Heart left ventricle (tissue), 16 donors: ENCODE data around the gene STX2. TPM values are rescaled to one million over a fixed set of nuclear protein-coding genes. Genes with fewer than 3 reads are reported as not detected.
"Not testable (repeated sequence)": the region's sequence is repeated elsewhere in the genome, so short reads cannot be mapped to it uniquely, and the experiment has no call there.

Source experiments
- ATAC-seq, 4 donors: fragments of 200-7000 bp; cut with Tn5 transposase; one replicate each; pipeline ENCODE4 v1.9.1; 2020 to 2022; ENCODE audit warnings: moderate library complexity in 4 of 4, mild to moderate bottlenecking in 3 of 4, moderate number of reproducible peaks in 1 of 4
- DNase-seq, 5 donors: peaks; one replicate each; pipeline ENCODE4 v3.0.0-alpha.2; 2020
- H3K27ac ChIP-seq, 12 donors: fragments of 200-600 bp; sonication (generic) in 4 of 12; one replicate each; pipeline versions ENCODE4 v1.5.0 to v1.8.0; 2016 to 2022; ENCODE audit warnings: mild to moderate bottlenecking in 2 of 12
- H3K27me3 ChIP-seq, 9 donors: fragments of 200-600 bp; sonication (generic) in 2 of 9; one replicate each; pipeline versions ENCODE4 v1.5.1 to v1.8.0; 2016 to 2022; ENCODE audit warnings: mild to moderate bottlenecking in 3 of 9
- H3K36me3 ChIP-seq, 9 donors: fragments of 200-600 bp; sonication (generic) in 2 of 9; one replicate each; pipeline versions ENCODE4 v1.5.0 to v1.8.0; 2018 to 2022; ENCODE audit warnings: mild to moderate bottlenecking in 2 of 9
- H3K4me1 ChIP-seq, 12 donors: fragments of 200-600 bp; sonication (generic) in 4 of 12; one replicate each; pipeline versions ENCODE4 v1.5.0 to v1.8.0; 2016 to 2022; ENCODE audit warnings: mild to moderate bottlenecking in 3 of 12
- H3K4me3 ChIP-seq, 12 donors: fragments of 200-600 bp; sonication (generic) in 4 of 12; one replicate each; pipeline versions ENCODE4 v1.5.0 to v1.8.0; 2017 to 2022; ENCODE audit warnings: mild to moderate bottlenecking in 9 of 12, moderate library complexity in 4 of 12
- H3K9me3 ChIP-seq, 12 donors: fragments of 200-600 bp; sonication (generic) in 4 of 12; one replicate each; pipeline versions ENCODE4 v1.5.0 to v1.8.0; 2016 to 2022; ENCODE audit warnings: mild to moderate bottlenecking in 1 of 12
- POLR2A ChIP-seq, 2 donors: fragments of 450-650 bp; IDR thresholded peaks; one replicate each; pipeline ENCODE4 v1.6.1; 2017; ENCODE audit warnings: antibody characterized with exemption in 2 of 2, mild to moderate bottlenecking in 2 of 2, moderate library complexity in 2 of 2
- WGBS, 4 donors: extraction: QIAGEN DNeasy Blood & Tissue Kit in 2 of 4; methylation state at CpG; one replicate each; pipeline versions ENCODE4 v1.1.5 to v1.1.7; 2013 to 2018; 5-methylcytosine and 5-hydroxymethylcytosine counted together
- intact Hi-C, 10 donors: fragments of 100-400 bp; cut with DNase I; formaldehyde crosslinking; loops; one replicate each; pipeline versions ENCODE4 v1.11.1 to v1.14.2; 2022
- polyA plus RNA-seq, 2 donors: library from polyadenylated mRNA; stranded (reverse); fragments of 200-250 nt; gene quantifications; one replicate each; pipeline ENCODE4 v1.2.3, GENCODE V29; 2013
- total RNA-seq, 9 donors: library from RNA; depleted of rRNA in 2 of 9; stranded (reverse); fragments of >200 nt in 2 of 9; fragmentation: NEBNext Ultra II Directional in 3 of 9; extraction: Animal tissue kit (Norgen Biotek cat#: 25700) in 3 of 9; gene quantifications; one replicate each; pipeline versions ENCODE4 v1.1.0 to v1.2.4, GENCODE V29; 2016 to 2023
- TF ChIP-seq, protein P1 (sequence below), 12 donors: fragments of 200-600 bp; sonication (generic) in 4 of 12; IDR thresholded peaks; one replicate each; pipeline versions ENCODE4 v1.5.0 to v1.8.0; 2018 to 2022; ENCODE audit warnings: antibody characterized with exemption in 12 of 12, mild to moderate bottlenecking in 5 of 12
- donor health status: ischemic (EF 13 %, LVEDD 7.1; RV severe dilation, severe dysfunction).
- donor health status: healthy with polysubstance abuse.
- donor health status: DM: no; HTN: yes; CAD: no.
- donor health status: DM: no; HTN: no; CAD: no.
- donor health status: ischemic (EF 25% LVEDD 6.9; RV normal size, moderate dysfunction).
- donor health status: ischemic (EF 25% LVEDD 5.7; RV mildly dilated, moderate dysfunction).
- donor health status: healthy.
- donor health status: DM: yes; HTN: yes; CAD: no.
- donor health status: ischemic (EF 35%, LVEDD 5.7; RV mildly dilated, moderate dysfunction).
- donor health status: nonischemic (EF 11% LVEDD 7.7; RV severe dilation, severe dysfunction).
- donor health status: DM: yes; HTN: yes; CAD: no.
- donor health status: PGD.
- donor health status: ischemic (EF 29% LVEDD 5.4; RV normal size, mild dysfunction).
- donor health status: nonischemic (EF 23%, LVEDD 6.1; RV moderate dilation, normal function).

STX2 gene
- total and polyA plus RNA-seq, 11 donors = 6.2 to 21.8 (median 11.1) TPM

- H3K27me3 ChIP-seq = no peaks in the 10 kb centered on the region
- no peak for DNase-seq
- TF ChIP-seq, protein P1, sequence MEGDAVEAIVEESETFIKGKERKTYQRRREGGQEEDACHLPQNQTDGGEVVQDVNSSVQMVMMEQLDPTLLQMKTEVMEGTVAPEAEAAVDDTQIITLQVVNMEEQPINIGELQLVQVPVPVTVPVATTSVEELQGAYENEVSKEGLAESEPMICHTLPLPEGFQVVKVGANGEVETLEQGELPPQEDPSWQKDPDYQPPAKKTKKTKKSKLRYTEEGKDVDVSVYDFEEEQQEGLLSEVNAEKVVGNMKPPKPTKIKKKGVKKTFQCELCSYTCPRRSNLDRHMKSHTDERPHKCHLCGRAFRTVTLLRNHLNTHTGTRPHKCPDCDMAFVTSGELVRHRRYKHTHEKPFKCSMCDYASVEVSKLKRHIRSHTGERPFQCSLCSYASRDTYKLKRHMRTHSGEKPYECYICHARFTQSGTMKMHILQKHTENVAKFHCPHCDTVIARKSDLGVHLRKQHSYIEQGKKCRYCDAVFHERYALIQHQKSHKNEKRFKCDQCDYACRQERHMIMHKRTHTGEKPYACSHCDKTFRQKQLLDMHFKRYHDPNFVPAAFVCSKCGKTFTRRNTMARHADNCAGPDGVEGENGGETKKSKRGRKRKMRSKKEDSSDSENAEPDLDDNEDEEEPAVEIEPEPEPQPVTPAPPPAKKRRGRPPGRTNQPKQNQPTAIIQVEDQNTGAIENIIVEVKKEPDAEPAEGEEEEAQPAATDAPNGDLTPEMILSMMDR (IDR thresholded peaks at IDR 0.05) = no peak
- TF ChIP-seq POLR2A (IDR thresholded peaks at IDR 0.05) = no peak
- ATAC-seq = no peak
- H3K4me3 ChIP-seq = no peak overlapping the region
- H3K36me3 ChIP-seq = peaks cover 0 to 59% (median 44%) of the 10 kb centered on the region in 9 donors
- H3K4me1 ChIP-seq = no peaks in the 10 kb centered on the region
- no peak overlapping the region for H3K27ac ChIP-seq
- intact Hi-C loops = no loop called here
- WGBS, 4 donors = 81 to 89% (median 86%) methylated on average over 20 to 21 of the region's 21 CpGs
- peaks cover 0 to 30% (median 11%) of the 10 kb centered on the region in 12 donors for H3K9me3 ChIP-seq
Observed at GRCh38 chr12:130788515-130788914, 50.5 kb downstream of the STX2 start.

GRCh38 chr12:130787445-130788410, 51.3 kb downstream of the STX2 start:
- ATAC-seq (no peak), DNase-seq (peak in 1 of 5 donors; percentile 3)
- H3K36me3 ChIP-seq = peaks cover 0 to 52% (median 36%) of the 10 kb centered on the region in 9 donors
- peaks cover 0 to 30% (median 11%) of the 10 kb centered on the region in 12 donors for H3K9me3 ChIP-seq
- no peak for TF ChIP-seq POLR2A (IDR thresholded peaks at IDR 0.05)
- TF ChIP-seq, protein P1 (IDR thresholded peaks at IDR 0.05) = no peak
- H3K27me3 ChIP-seq = no peaks in the 10 kb centered on the region
- 87 to 94% (median 89%) methylated on average over 27 to 35 of the region's 35 CpGs for WGBS, 4 donors
- intact Hi-C loops = no loop called here
- no peak overlapping the region for H3K27ac ChIP-seq
- no peaks in the 10 kb centered on the region for H3K4me1 ChIP-seq
- H3K4me3 ChIP-seq = no peak overlapping the region

DNA sequence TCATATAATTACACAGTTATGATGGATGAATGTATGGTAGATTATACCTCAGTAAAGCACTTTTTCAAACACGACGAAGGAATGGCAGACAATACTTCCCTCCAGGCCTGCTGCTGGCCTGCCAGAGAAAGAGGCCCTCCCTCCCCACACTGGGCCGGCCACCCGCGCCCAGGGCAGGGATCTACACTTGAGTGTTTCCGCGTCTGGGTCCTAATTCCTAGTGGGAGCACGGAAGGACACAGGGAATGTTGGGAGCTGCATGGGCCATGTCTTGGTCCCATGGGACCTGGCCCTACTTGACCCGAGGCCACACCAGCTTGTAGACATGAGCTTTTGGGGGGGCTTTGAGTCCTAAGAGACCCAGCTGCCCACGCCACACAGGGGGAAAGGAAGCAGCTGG, 52.0 kb downstream of the STX2 start:
- no peak for ATAC-seq
- Histone ChIP-seq H3K4me3 (no peak overlapping the region), H3K4me1 (no peaks in the 10 kb centered on the region), H3K27me3 (no peaks in the 10 kb centered on the region), H3K36me3 (peaks cover 0 to 50% (median 31%) of the 10 kb centered on the region in 9 donors), H3K9me3 (peaks cover 0 to 30% (median 11%) of the 10 kb centered on the region in 12 donors), H3K27ac (no peak overlapping the region)
- no peak for DNase-seq
- intact Hi-C loops = no loop called here
- WGBS, 4 donors = 83 to 88% (median 87%) methylated on average over 8 to 10 of the region's 10 CpGs
- TF ChIP-seq, protein P1 (IDR thresholded peaks at IDR 0.05) = no peak
- no peak for TF ChIP-seq POLR2A (IDR thresholded peaks at IDR 0.05)

- intact Hi-C loops = no loop called here
- peaks cover 0 to 28% (median 6%) of the 10 kb centered on the region in 9 donors for H3K36me3 ChIP-seq
- H3K4me1 ChIP-seq = no peaks in the 10 kb centered on the region
- no peak for DNase-seq
- peaks cover 0 to 30% (median 11%) of the 10 kb centered on the region in 12 donors for H3K9me3 ChIP-seq
- no peak for ATAC-seq
- H3K4me3 ChIP-seq = no peak overlapping the region
- WGBS, 4 donors = 80 to 82% (median 81%) methylated on average over 18 of the region's 18 CpGs
- TF ChIP-seq POLR2A (IDR thresholded peaks at IDR 0.05) = no peak
- TF ChIP-seq, protein P1 (IDR thresholded peaks at IDR 0.05) = no peak
- no peaks in the 10 kb centered on the region for H3K27me3 ChIP-seq
- H3K27ac ChIP-seq = no peak overlapping the region
Observed at GRCh38 chr12:130783110-130783715, 55.8 kb downstream of the STX2 start.

DNA sequence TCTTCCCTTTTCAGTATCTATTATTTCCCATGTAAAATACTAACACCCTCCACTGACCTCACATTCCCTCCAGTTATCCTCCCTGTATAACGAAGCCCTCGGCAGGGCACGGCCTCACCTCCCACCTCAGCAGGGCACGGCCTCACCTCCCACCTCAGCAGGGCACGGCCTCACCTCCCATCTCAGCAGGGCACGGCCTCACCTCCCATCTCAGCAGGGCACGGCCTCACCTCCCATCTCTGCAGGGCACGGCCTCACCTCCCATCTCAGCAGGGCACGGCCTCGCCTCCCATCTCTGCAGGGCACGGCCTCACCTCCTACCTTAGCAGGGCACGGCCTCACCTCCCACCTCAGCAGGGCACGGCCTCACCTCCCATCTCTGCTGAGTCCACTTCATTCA, 56.8 kb downstream of the STX2 start:
- intact Hi-C loops, H3K4me3 ChIP-seq, H3K27me3 ChIP-seq, H3K27ac ChIP-seq, H3K4me1 ChIP-seq, ATAC-seq, DNase-seq: not testable (repeated sequence)
- peaks cover 0 to 30% (median 11%) of the 10 kb centered on the region in 12 donors for H3K9me3 ChIP-seq
- WGBS, 4 donors = 88 to 91% (median 89%) methylated on average over 13 of the region's 13 CpGs
- H3K36me3 ChIP-seq = peaks cover 0 to 24% (median 6%) of the 10 kb centered on the region in 9 donors
